DND-41 (cell line): ENCODE measurements around the gene SERTAD2.

Experiments
- ATAC-seq: fragments of 200-7000 bp; cut with Tn5 transposase; 3 replicates; pipeline ENCODE4 v1.9.1; 2021; ENCODE audit warnings: low read depth; ENCODE audit not compliant: insufficient read depth
- DNase-seq: peaks from one replicate; pipeline ENCODE4 v3.0.0-alpha.2; 2020
- H2AFZ ChIP-seq: 2 replicates; pipeline ENCODE4 v1.6.0; 2012; ENCODE audit warnings: low read depth, low read length
- H3K27ac ChIP-seq: 2 replicates; pipeline ENCODE4 v1.5.1; 2012; ENCODE audit warnings: low read length, inconsistent platforms
- H3K27me3 ChIP-seq: fragments of 200-600 bp; sonication (generic); 2 replicates; pipeline ENCODE4 v1.6.0; 2012; ENCODE audit warnings: low read length, mild to moderate bottlenecking, inconsistent platforms; ENCODE audit not compliant: insufficient read depth, poor library complexity
- H3K36me3 ChIP-seq: 2 replicates; pipeline ENCODE4 v1.5.1; 2012; ENCODE audit warnings: low read length, inconsistent platforms; ENCODE audit not compliant: insufficient read depth
- H3K4me1 ChIP-seq: 2 replicates; pipeline ENCODE4 v1.5.1; 2012; ENCODE audit warnings: mild to moderate bottlenecking, low read length; ENCODE audit not compliant: insufficient read depth
- H3K4me2 ChIP-seq: 2 replicates; pipeline ENCODE4 v1.6.0; 2012; ENCODE audit warnings: mild to moderate bottlenecking, moderate library complexity, low read length, inconsistent platforms; ENCODE audit not compliant: insufficient read depth
- H3K4me3 ChIP-seq, 2 experiments: fragments of 200-600 bp in 1 of 2; shearing (Covaris generic) in 1 of 2; 2 replicates each; pipeline ENCODE4 v1.5.1; 2012 to 2016; ENCODE audit warnings: inconsistent platforms in 2 of 2, low read length in 2 of 2, mild to moderate bottlenecking in 2 of 2, low read depth in 1 of 2, moderate library complexity in 1 of 2
- H3K79me2 ChIP-seq: 2 replicates; pipeline ENCODE4 v1.6.0; 2012; ENCODE audit warnings: low read length, inconsistent platforms; ENCODE audit not compliant: insufficient read depth
- H3K9ac ChIP-seq: 2 replicates; pipeline ENCODE4 v1.6.0; 2012; ENCODE audit warnings: low read depth, mild to moderate bottlenecking, inconsistent platforms, low read length, moderate library complexity
- H3K9me3 ChIP-seq: 2 replicates; pipeline ENCODE4 v1.5.1; 2012; ENCODE audit warnings: low read length, moderate library complexity, mild to moderate bottlenecking, inconsistent platforms; ENCODE audit not compliant: insufficient read depth, severe bottlenecking
- H4K20me1 ChIP-seq: 2 replicates; pipeline ENCODE4 v1.6.0; 2012; ENCODE audit warnings: low read length; ENCODE audit not compliant: insufficient read depth
- EZH2 ChIP-seq: IDR thresholded peaks from 3 replicates; pipeline ENCODE4 v1.6.1; 2012; ENCODE audit warnings: borderline replicate concordance, low read depth, mild to moderate bottlenecking, moderate library complexity, low read length, inconsistent platforms; ENCODE audit not compliant: severe bottlenecking
- TF ChIP-seq, protein P1 (sequence below): IDR thresholded peaks from 2 replicates; pipeline ENCODE4 v1.5.1; 2012; ENCODE audit warnings: borderline replicate concordance, low read length, moderate library complexity, mild to moderate bottlenecking; ENCODE audit not compliant: poor library complexity, severe bottlenecking; ENCODE audit errors: extremely low read depth

SERTAD2 gene

DNA sequence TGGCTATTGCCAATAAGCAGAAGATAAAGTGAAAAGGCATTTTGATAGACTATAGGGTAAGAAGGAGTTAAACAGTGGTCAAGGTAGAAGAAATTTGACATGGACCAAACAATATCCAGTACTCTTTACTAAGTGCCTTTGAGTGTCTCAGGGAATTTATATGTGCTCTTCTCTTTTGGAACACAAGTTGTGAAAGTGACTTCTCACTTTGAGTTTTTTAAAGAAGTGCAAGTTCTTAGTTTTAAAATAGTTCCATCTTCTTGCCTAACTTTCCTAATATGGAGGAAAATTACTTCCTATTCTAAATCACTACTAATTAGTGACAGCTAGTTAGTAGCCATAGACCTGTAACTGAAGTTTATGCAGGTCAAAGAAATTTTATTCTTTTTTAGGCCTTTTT is 66.2 kb downstream of the SERTAD2 start:
- peaks cover 45% of the 10 kb centered on the region for H3K36me3 ChIP-seq
- H3K4me2 ChIP-seq: no peak overlapping the region
- no peak overlapping the region for H3K27ac ChIP-seq
- ATAC-seq (no peak), DNase-seq (no peak)
- no peak overlapping the region for H2AFZ ChIP-seq
- H3K9me3 ChIP-seq: no peaks in the 10 kb centered on the region
- H4K20me1 ChIP-seq: no peaks in the 10 kb centered on the region
- no peaks in the 10 kb centered on the region for H3K27me3 ChIP-seq
- H3K79me2 ChIP-seq: no peaks in the 10 kb centered on the region
- no peak for TF ChIP-seq EZH2
- TF ChIP-seq, protein P1, sequence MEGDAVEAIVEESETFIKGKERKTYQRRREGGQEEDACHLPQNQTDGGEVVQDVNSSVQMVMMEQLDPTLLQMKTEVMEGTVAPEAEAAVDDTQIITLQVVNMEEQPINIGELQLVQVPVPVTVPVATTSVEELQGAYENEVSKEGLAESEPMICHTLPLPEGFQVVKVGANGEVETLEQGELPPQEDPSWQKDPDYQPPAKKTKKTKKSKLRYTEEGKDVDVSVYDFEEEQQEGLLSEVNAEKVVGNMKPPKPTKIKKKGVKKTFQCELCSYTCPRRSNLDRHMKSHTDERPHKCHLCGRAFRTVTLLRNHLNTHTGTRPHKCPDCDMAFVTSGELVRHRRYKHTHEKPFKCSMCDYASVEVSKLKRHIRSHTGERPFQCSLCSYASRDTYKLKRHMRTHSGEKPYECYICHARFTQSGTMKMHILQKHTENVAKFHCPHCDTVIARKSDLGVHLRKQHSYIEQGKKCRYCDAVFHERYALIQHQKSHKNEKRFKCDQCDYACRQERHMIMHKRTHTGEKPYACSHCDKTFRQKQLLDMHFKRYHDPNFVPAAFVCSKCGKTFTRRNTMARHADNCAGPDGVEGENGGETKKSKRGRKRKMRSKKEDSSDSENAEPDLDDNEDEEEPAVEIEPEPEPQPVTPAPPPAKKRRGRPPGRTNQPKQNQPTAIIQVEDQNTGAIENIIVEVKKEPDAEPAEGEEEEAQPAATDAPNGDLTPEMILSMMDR: no peak
- no peaks in the 10 kb centered on the region for H3K4me1 ChIP-seq
- no peak overlapping the region for H3K4me3 ChIP-seq
- no peak overlapping the region for H3K9ac ChIP-seq

DNA sequence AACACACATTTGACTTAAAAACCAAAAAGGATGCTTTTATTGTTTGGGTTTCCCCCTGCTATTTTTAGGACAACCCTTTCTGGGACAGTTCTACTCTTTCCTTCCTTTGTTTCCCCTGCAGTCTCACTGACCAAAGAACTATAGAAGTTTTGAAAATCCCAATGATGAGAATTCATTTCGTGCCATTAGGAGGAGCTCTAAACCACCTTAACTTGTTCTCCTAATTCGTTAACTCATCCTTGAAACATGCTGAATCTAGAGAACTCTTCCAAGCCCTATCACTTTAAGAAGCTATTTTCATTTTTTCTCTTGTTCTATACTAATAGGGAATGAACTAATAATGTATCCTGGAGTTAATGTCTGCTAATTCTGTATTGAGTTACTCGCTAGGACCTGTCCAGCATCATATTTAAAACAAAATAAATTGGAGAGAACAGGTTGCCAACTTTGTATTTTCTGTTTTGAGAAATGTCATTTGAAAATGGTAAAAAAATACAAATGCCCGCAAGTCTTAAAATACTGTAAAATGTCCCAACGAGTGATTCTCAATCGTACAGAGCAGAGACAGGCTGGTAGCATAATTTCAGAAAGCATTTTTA is 66.7 kb downstream of the SERTAD2 start:
- H3K36me3 ChIP-seq: peaks cover 46% of the 10 kb centered on the region
- no peak overlapping the region for H3K4me2 ChIP-seq
- H3K79me2 ChIP-seq: no peaks in the 10 kb centered on the region
- ATAC-seq (peak; percentile 64; the same call in 2 of the 3 replicates), DNase-seq (no peak)
- no peak overlapping the region for H3K27ac ChIP-seq
- no peak for TF ChIP-seq EZH2
- TF ChIP-seq, protein P1: peak; percentile 62
- no peaks in the 10 kb centered on the region for H3K4me1 ChIP-seq
- no peak overlapping the region for H3K4me3 ChIP-seq
- H3K9ac ChIP-seq: no peak overlapping the region
- no peaks in the 10 kb centered on the region for H3K27me3 ChIP-seq
- no peaks in the 10 kb centered on the region for H4K20me1 ChIP-seq
- no peaks in the 10 kb centered on the region for H3K9me3 ChIP-seq
- no peak overlapping the region for H2AFZ ChIP-seq

DNA sequence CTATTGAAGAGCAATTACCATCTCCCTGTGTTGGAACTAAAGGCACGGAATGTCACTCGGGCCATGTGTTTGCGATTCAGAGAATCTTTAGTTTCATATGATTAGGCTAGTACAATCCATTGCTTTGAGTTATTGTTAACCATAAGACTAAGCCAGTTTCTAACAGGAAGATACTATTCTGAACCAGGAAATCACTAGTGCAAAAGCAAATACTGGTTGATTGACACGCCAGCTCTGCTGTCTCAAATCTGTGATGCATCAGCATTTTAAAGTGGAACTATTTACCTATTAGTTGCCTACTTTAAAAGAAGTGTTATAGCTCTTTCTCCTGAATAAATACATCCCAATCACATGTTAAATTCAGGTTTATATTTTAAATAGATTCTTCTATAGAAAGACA is 67.7 kb downstream of the SERTAD2 start:
- Histone ChIP-seq H3K9me3 (no peaks in the 10 kb centered on the region), H3K27ac (no peak overlapping the region), H3K79me2 (no peaks in the 10 kb centered on the region), H3K4me3 (no peak overlapping the region), H3K9ac (no peak overlapping the region), H3K4me1 (no peaks in the 10 kb centered on the region), H2AFZ (no peak overlapping the region), H3K27me3 (no peaks in the 10 kb centered on the region), H4K20me1 (no peaks in the 10 kb centered on the region), H3K4me2 (no peak overlapping the region), H3K36me3 (peaks cover 40% of the 10 kb centered on the region)
- DNase-seq: no peak
- no peak for ATAC-seq
- no peak for TF ChIP-seq EZH2
- TF ChIP-seq, protein P1: no peak
